Measurements from ENCODE around the gene KAT2B.

GRCh38 chr3:20141316-20141715, 101.1 kb downstream of the KAT2B start:
- no peak for TF ChIP-seq POLR2A (IDR thresholded peaks at IDR 0.05)
- no peak for TF ChIP-seq CTCF (IDR thresholded peaks at IDR 0.05)

Data from uterus (tissue), 2 donors.